Type B pancreatic cell (in vitro differentiated cells): ENCODE measurements around the gene TMEM121B. TPM values are rescaled to one million over a fixed set of nuclear protein-coding genes. Genes with fewer than 3 reads are reported as not detected.

ENCODE experiments used
- DNase-seq: peaks from one replicate; pipeline ENCODE4 v3.0.0; 2021; ENCODE audit warnings: mixed read lengths; ENCODE audit not compliant: unreplicated experiment; ENCODE audit errors: extremely low spot score
- H3K27ac Mint-ChIP-seq: 2 replicates; pipeline ENCODE4 v1.8.0; 2021; ENCODE audit warnings: mild to moderate bottlenecking, mixed read lengths
- H3K27me3 Mint-ChIP-seq: 2 replicates; pipeline ENCODE4 v1.8.0; 2021; ENCODE audit warnings: mixed read lengths
- H3K36me3 Mint-ChIP-seq: 2 replicates; pipeline ENCODE4 v1.8.0; 2021; ENCODE audit warnings: mixed read lengths
- H3K4me1 Mint-ChIP-seq: one replicate; pipeline ENCODE4 v1.8.0; 2021; ENCODE audit warnings: mixed read lengths; ENCODE audit not compliant: unreplicated experiment
- H3K4me3 Mint-ChIP-seq: 2 replicates; pipeline ENCODE4 v1.8.0; 2021; ENCODE audit warnings: mild to moderate bottlenecking, mixed read lengths
- H3K9me3 Mint-ChIP-seq: 2 replicates; pipeline ENCODE4 v1.8.0; 2021; ENCODE audit warnings: mixed read lengths
- CTCF ChIP-seq: fragments of 200-600 bp; sonication (generic); conservative IDR thresholded peaks from 2 replicates; pipeline ENCODE4 v1.5.0; 2021; ENCODE audit warnings: antibody characterized with exemption, mild to moderate bottlenecking
- total RNA-seq: library from RNA; stranded (reverse); gene quantifications from 2 replicates; pipeline ENCODE4 v1.2.1, GENCODE V29; 2021; ENCODE audit warnings: low replicate concordance

Gene TMEM121B
- total RNA-seq, 1 donor from 2014 or later: 2.9 TPM

GRCh38 chr22:17137170-17137569 lies 16.0 kb upstream of the TMEM121B start:
- Mint-ChIP-seq H3K9me3 (no peaks in the 10 kb centered on the region), H3K36me3 (peaks cover 10% of the 10 kb centered on the region)
- TF ChIP-seq CTCF: no peak

DNA sequence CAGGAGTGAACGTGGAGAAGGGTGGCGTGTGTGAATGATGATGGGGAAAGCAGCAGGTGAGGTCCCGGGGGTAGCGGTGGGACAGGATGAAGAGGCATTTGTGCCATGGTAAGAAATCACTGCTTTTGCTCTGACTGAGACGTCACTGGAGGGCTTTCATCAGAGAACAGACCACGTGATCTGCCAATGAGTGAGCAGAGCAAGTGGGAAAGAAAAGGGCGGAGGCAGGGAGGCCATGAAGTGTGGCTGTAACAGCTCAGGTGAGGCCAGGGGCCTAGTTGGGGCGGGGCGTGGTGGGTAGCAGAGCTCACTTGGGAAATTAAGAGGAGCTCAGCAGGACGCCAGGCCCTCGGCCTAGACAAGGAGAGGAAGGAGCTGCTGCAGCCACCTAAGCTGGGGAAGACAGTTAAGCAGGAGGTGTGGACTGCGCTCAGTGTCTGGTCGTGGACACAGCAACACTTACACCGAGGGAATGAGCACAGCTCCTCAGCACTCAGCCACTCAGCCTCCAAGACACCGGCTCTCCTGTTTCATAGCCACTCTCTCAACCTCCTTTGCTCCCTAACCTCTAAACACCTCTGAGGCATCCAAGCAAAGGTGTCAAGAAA lies 14.1 kb upstream of the TMEM121B start:
- TF ChIP-seq CTCF: no peak
- Mint-ChIP-seq H3K36me3 (peaks cover 10% of the 10 kb centered on the region), H3K27ac (no peak overlapping the region), H3K4me3 (no peak overlapping the region), H3K27me3 (no peaks in the 10 kb centered on the region), H3K4me1 (no peaks in the 10 kb centered on the region), H3K9me3 (no peaks in the 10 kb centered on the region)
- no peak for DNase-seq

More at GRCh38 chr22:17137170-17137569, 16.0 kb upstream of the TMEM121B start:
- Mint-ChIP-seq H3K4me1 (no peaks in the 10 kb centered on the region), H3K27me3 (no peaks in the 10 kb centered on the region), H3K4me3 (no peak overlapping the region), H3K27ac (no peak overlapping the region)
- no peak for DNase-seq

DNA sequence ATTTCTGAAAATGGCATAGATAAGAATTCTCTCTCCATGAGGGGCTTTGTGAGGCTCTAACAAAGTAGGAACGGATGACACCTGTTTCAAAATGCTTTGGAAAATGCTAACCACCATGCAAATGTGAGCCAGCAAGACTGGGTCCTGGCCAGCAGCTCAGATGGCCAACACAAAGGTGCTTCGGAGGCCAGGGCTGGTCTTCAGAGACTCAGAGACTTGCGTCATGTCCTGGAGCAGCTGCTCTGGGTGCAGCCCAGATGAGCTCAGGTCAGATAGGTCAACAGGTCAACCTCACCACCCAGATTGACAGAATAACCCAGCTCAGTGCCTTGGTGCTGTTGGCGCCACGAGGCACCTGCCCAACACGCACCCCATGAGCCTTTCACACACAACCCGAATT lies 12.0 kb upstream of the TMEM121B start:
- Mint-ChIP-seq H3K4me1 (no peaks in the 10 kb centered on the region), H3K27me3 (no peaks in the 10 kb centered on the region), H3K36me3 (peaks cover 5% of the 10 kb centered on the region), H3K9me3 (no peaks in the 10 kb centered on the region), H3K4me3 (no peak overlapping the region), H3K27ac (no peak overlapping the region)
- no peak for TF ChIP-seq CTCF
- no peak for DNase-seq

DNA sequence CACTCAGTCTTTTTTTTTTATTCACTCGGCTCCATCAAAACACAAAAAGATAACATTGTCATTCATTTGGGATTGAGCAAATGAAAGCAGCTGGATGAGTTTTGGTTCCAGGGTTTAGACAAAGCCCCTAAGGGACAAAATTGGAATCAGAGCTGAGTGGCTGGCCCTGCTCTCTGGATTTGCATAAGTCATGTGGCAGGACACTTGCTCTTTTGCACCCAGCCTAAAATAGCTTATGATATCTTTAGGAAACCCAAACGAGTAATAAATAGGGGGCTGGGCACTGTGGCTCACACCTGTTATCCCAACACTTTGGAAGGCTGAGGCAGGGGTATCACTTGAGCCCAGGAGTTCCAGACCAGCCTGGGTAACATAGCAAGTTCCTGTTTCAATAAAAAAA lies 11.0 kb upstream of the TMEM121B start:
- no peak for DNase-seq
- Mint-ChIP-seq H3K9me3 (no peaks in the 10 kb centered on the region), H3K36me3 (peaks cover 5% of the 10 kb centered on the region), H3K27me3 (no peaks in the 10 kb centered on the region), H3K27ac (no peak overlapping the region), H3K4me3 (no peak overlapping the region), H3K4me1 (no peaks in the 10 kb centered on the region)
- no peak for TF ChIP-seq CTCF

DNA sequence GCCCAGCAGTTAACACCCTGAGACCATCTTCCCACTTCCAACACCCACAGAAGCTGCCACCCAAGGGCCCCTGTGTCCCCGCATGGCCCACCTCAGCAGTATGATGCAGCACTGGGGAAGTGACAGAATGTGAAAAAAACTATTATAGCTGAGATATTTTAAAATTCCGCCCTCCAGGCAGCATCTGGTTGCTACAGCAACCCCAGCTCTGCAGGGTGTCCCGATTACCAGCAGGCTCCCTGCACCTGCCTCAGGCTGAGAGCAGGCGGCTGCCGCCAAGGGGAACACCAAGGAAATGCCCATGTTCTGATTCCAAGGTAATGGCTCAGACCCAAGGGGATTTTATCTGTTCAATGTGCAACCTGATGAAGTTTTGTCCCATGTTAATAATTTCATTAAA lies 10.5 kb upstream of the TMEM121B start:
- Mint-ChIP-seq H3K9me3 (no peaks in the 10 kb centered on the region), H3K27ac (no peak overlapping the region), H3K4me3 (no peak overlapping the region), H3K36me3 (peaks cover 5% of the 10 kb centered on the region), H3K27me3 (no peaks in the 10 kb centered on the region), H3K4me1 (no peaks in the 10 kb centered on the region)
- no peak for DNase-seq
- TF ChIP-seq CTCF: no peak

- peaks cover 5% of the 10 kb centered on the region for H3K36me3 Mint-ChIP-seq
- no peak for TF ChIP-seq CTCF
- no peak for DNase-seq
- H3K4me3 Mint-ChIP-seq: no peak overlapping the region
- no peaks in the 10 kb centered on the region for H3K4me1 Mint-ChIP-seq
- no peaks in the 10 kb centered on the region for H3K27me3 Mint-ChIP-seq
- H3K27ac Mint-ChIP-seq: no peak overlapping the region
- no peaks in the 10 kb centered on the region for H3K9me3 Mint-ChIP-seq
These were observed 9.0 kb upstream of the TMEM121B start for GRCh38 chr22:17130199-17130598.
